ENCODE measurements around the gene FAM72C.
"Not testable (repeated sequence)": the region's sequence is repeated elsewhere in the genome, so short reads cannot be mapped to it uniquely, and the experiment has no call there.

DNA sequence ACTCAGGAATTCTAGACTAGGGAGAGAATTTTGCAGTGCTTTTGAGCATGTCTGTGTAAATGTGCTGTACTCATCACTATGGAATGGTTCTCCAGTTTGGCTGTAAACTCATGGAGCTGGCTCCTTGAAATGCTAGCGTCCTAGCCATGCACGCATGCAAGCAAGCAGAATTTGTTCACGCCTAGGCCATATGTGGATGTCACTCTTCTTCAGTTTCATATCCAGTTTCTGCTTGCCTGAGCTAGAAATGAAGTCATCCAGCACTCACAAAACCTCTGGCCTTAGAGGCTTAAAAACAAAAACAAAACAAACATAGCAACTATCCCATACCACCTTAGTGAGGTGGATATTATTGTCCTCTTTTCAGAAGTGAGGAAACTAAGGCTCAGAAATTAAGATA, 37.6 kb upstream of the FAM72C start:
- TF ChIP-seq, protein P1, sequence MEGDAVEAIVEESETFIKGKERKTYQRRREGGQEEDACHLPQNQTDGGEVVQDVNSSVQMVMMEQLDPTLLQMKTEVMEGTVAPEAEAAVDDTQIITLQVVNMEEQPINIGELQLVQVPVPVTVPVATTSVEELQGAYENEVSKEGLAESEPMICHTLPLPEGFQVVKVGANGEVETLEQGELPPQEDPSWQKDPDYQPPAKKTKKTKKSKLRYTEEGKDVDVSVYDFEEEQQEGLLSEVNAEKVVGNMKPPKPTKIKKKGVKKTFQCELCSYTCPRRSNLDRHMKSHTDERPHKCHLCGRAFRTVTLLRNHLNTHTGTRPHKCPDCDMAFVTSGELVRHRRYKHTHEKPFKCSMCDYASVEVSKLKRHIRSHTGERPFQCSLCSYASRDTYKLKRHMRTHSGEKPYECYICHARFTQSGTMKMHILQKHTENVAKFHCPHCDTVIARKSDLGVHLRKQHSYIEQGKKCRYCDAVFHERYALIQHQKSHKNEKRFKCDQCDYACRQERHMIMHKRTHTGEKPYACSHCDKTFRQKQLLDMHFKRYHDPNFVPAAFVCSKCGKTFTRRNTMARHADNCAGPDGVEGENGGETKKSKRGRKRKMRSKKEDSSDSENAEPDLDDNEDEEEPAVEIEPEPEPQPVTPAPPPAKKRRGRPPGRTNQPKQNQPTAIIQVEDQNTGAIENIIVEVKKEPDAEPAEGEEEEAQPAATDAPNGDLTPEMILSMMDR (conservative IDR thresholded peaks at IDR 0.05) = not testable (repeated sequence)
- TF ChIP-seq ZFX (IDR thresholded peaks at IDR 0.05) = not testable (repeated sequence)

Measured in C4-2B (cell line).